GM06990 (cell line): ENCODE data around the gene VWF.

Experiments used
- DNase-seq: peaks from one replicate; pipeline ENCODE4 v3.0.0-alpha.2; 2011; ENCODE audit not compliant: insufficient read length; ENCODE audit errors: extremely low read depth
- H3K27me3 ChIP-seq: replicated peaks from 2 replicates; pipeline ENCODE4 v1.6.0; 2011; ENCODE audit warnings: low read length; ENCODE audit not compliant: control insufficient read depth, insufficient read depth
- H3K36me3 ChIP-seq: 2 replicates; pipeline ENCODE4 v1.5.1; 2011; ENCODE audit warnings: low read length; ENCODE audit not compliant: control insufficient read depth, insufficient read depth
- H3K4me3 ChIP-seq: replicated peaks from 2 replicates; pipeline ENCODE4 v1.5.1; 2011; ENCODE audit warnings: low read depth, mild to moderate bottlenecking, control low read depth, low read length
- TF ChIP-seq, protein P1 (sequence below): IDR thresholded peaks from 2 replicates; pipeline ENCODE4 v1.5.1; 2011; ENCODE audit warnings: low read length, control low read depth, mild to moderate bottlenecking, inconsistent platforms; ENCODE audit not compliant: insufficient read depth, poor library complexity, severe bottlenecking

VWF gene

DNA sequence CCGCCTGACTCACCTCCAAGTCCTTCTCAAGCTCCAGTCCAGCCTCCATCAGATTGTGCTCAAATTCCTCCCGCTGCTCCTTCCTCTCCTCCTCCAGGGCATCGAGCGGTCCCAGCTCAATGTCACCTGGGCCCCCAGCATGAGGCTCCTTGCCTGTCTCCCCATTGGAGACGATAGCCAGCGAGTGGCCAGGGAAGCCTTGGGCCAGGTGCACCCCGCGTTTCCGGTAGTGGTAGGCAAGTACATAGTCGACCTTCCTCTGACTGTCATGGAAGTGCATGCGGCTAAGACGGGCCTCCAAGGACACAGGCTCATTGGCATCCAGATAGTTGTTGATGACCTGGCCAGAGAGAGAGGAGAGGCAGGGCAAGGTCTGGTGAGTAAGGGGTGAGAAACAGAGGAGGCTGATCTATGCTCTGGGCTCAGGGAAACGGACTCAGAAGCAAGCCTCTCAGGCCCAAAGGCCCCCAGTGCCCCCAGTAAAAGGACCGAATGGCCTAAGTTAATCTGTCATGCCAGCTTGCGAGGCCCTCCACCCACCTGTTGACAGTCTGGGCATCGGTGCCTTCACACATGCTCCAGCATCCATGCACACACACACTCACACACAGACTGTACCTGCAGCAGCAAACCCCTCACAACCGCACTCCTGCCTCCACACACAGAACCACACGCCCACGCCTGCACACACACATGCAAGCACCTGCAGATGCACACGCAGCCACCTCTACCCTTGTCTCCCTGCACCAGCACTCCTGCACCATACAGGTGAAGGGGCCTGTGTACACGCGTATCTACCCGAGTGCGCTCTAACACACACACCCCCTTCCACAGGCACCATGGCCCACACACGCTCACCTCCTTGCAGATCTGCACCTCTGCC is 203.2 kb downstream of the VWF start:
- TF ChIP-seq, protein P1, sequence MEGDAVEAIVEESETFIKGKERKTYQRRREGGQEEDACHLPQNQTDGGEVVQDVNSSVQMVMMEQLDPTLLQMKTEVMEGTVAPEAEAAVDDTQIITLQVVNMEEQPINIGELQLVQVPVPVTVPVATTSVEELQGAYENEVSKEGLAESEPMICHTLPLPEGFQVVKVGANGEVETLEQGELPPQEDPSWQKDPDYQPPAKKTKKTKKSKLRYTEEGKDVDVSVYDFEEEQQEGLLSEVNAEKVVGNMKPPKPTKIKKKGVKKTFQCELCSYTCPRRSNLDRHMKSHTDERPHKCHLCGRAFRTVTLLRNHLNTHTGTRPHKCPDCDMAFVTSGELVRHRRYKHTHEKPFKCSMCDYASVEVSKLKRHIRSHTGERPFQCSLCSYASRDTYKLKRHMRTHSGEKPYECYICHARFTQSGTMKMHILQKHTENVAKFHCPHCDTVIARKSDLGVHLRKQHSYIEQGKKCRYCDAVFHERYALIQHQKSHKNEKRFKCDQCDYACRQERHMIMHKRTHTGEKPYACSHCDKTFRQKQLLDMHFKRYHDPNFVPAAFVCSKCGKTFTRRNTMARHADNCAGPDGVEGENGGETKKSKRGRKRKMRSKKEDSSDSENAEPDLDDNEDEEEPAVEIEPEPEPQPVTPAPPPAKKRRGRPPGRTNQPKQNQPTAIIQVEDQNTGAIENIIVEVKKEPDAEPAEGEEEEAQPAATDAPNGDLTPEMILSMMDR: no peak
- Histone ChIP-seq H3K27me3 (no peaks in the 10 kb centered on the region; the same call in 1 of the 2 replicates), H3K36me3 (no peaks in the 10 kb centered on the region), H3K4me3 (no peak overlapping the region)
- no peak for DNase-seq

DNA sequence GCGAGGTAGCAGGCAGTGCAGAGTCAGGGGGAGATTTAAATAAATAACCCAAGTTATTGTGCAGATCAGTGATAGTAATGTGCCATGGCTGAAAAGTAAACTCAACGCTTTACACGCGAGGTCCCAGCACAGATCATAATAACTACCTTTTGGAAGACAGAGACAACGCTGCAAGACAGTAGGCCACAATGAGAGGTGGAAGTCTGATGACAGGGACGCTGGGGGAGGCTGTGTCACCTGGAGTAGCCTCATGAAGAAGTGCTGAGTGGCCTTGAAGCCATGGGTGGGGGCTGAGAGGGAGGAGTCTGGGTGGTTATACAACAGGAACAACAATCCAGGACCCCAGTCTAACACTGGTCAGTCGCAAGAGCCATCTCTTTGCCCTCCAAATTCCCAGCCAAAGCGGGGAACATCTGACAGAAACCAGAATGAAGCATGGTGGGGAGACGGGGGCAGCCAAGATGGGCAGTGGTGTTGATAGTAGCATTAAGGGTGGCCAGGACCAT is 207.6 kb downstream of the VWF start:
- TF ChIP-seq, protein P1: no peak
- no peaks in the 10 kb centered on the region; the same call in 1 of the 2 replicates for H3K27me3 ChIP-seq
- H3K4me3 ChIP-seq: no peak overlapping the region
- no peak for DNase-seq
- no peaks in the 10 kb centered on the region for H3K36me3 ChIP-seq

DNA sequence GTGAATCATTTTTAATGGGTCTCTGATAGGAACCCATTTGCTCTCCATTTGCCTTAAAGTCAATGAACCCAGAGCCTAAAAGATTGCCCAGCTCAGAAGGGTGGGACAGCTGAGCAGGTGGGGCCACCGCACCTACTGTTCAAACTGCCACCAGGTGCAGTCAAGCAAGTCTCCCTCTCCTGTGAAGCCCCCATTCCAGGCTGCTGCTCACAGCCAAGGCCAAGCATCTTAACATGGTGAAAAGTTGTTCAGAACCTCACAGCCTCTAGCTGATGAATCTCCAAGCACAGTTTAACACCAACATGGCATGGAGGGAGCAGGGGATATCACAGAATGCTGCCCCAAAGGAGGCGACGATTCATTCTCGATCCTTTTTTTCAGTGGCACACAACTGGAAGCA is 209.0 kb downstream of the VWF start:
- Histone ChIP-seq H3K27me3 (no peaks in the 10 kb centered on the region; the same call in none of the 2 replicates), H3K4me3 (no peak overlapping the region), H3K36me3 (no peaks in the 10 kb centered on the region)
- DNase-seq: no peak
- TF ChIP-seq, protein P1: no peak

DNA sequence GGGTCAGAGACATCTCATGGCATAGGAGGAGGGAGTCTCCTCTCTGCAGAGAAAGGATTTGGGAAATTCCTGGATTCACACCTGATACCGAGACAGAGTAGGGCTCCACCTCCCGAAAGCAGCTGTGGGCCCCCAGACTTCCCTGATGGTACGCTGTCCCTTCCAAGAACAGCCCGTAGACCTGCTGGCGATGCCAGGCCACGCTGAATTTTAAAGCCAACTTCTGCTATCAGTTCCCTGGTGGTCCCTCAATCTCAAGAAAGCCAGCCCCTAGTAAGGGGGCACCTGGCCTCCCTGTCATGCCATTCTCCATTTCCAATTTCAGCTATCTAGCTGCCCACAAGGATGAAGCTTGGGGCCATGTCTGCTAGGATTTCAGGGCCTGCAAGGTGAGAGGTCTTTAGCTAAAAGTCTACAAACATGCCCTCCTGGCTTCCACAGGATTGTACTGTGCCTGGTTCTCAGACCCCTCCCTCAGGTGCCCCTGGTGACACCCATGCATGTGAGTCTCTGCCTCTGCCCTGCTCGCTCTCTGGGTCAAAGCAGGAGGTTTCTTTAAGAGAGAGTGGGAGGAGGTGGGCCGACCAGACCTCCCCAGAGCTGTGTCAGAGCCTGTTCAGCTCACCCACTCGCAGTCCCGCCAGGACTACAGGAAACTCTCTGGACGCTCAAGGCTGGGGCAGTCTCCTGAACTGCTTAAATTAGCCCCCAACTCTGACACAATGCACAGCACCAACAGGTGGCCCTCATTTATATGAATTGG is 209.9 kb downstream of the VWF start:
- Histone ChIP-seq H3K36me3 (no peaks in the 10 kb centered on the region), H3K27me3 (no peaks in the 10 kb centered on the region; the same call in none of the 2 replicates), H3K4me3 (no peak overlapping the region)
- no peak for DNase-seq
- TF ChIP-seq, protein P1: no peak

DNA sequence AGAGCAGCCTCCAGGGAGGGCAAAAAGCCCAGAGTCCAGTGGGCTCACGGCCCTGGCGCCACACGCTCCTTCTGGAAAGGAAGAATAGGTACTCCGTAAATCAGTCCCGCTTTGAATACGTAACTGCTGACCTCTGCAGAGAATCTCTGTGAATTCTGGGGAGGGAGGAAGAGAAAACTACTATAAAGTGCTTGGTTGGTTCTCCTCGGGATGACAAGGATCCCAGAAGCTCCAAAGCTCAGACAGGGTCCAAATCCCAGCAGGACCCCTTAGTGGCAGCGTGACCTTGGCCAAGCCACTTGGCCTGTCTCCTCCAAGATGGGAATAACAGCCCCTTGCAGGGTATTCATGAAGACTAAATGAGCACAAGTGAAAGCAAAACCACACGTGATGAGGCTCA is 211.1 kb downstream of the VWF start:
- no peak for DNase-seq
- Histone ChIP-seq H3K4me3 (no peak overlapping the region), H3K36me3 (no peaks in the 10 kb centered on the region), H3K27me3 (no peaks in the 10 kb centered on the region; the same call in none of the 2 replicates)
- TF ChIP-seq, protein P1: no peak
